RPMI8226 (cell line): ENCODE results near the gene AHI1.
"Not testable (repeated sequence)": the region's sequence is repeated elsewhere in the genome, so short reads cannot be mapped to it uniquely, and the experiment has no call there.

Experiments used
- DNase-seq: peaks from one replicate; pipeline ENCODE4 v3.0.0-alpha.2; 2015

Gene AHI1

DNA sequence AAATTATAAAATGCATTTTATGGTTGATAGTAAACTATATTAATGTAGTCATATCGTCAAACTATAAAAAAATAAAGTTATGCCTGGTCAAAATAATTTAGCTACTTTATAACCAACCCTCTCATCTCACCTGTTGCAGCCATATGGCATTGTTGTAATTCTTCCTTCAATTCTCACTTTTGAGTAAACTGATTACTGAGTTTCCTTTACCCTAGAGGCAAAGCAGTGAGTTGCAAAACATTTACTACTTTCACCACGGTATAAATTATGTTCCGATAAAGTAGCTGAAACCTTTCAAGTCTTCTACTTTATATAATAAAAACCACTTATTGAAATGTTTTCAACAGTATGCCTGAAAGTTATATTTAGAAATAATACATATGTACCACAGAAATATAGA is 113.8 kb downstream of the AHI1 start:
- DNase-seq: no peak

- DNase-seq: no peak
These were observed 114.2 kb downstream of the AHI1 start for GRCh38 chr6:135383301-135383700.

GRCh38 chr6:135382182-135382628 is 115.3 kb downstream of the AHI1 start:
- DNase-seq: no peak

- DNase-seq: no peak
These were observed 116.7 kb downstream of the AHI1 start for GRCh38 chr6:135380793-135381192.

GRCh38 chr6:135379647-135380046 is 117.9 kb downstream of the AHI1 start:
- no peak for DNase-seq

DNA sequence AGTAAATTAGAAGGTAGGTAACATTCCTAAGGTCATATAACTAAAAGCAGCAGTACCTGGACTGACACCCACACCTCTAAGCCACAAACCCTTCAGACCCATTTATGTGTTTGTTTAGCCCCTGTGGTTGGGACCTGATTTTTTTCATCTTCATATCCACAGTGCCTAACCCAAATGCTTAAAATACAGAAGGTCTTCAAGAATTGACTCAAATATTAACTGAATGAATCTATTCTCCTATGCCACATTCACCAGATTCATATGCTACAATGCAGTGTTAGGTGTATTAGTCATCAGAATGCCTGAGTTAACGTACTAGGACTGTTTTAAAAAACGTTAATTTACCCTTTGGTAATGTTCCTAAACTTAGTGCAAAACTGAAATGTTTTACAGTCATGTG is 124.8 kb downstream of the AHI1 start:
- DNase-seq: no peak

DNA sequence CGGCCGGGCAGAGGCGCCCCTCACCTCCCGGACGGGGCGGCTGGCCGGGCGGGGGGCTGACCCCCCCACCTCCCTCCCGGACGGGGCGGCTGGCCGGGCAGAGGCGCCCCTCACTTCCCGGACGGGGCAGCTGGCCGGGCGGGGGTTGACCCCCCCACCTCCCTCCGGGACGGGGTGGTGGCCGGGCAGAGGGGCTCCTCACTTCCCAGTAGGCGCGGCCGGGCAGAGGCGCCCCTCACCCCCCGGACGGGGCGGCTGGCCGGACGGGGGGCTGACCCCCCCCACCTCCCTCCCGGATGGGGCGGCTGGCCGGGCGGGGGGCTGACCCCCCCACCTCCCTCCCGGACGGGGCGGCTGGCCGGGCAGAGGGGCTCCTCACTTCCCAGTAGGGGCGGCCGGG is 133.9 kb downstream of the AHI1 start:
- not testable (repeated sequence) for DNase-seq

DNA sequence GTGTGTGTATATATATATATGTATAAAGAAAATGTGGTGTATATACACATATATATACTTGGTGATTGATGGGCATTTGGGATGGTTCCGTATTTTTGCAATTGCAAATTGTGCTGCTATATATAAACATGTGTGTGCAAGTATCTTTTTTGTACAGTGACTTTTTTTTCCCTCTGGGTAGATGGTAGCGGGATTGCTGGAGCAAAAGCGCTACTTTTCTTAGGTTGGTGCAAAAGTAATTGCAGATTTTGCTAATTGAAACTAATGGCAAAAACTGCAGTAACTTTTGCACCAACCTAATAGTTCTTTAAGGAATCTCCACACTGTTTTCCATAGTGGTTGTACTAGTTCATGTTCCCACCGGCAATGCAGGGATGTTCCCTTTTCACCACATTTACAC is 135.4 kb downstream of the AHI1 start:
- DNase-seq: no peak

GRCh38 chr6:135360222-135360621 is 137.3 kb downstream of the AHI1 start:
- no peak for DNase-seq

GRCh38 chr6:135358985-135359384 is 138.6 kb downstream of the AHI1 start:
- no peak for DNase-seq

GRCh38 chr6:135358251-135358821 is 139.2 kb downstream of the AHI1 start:
- DNase-seq: no peak

DNA sequence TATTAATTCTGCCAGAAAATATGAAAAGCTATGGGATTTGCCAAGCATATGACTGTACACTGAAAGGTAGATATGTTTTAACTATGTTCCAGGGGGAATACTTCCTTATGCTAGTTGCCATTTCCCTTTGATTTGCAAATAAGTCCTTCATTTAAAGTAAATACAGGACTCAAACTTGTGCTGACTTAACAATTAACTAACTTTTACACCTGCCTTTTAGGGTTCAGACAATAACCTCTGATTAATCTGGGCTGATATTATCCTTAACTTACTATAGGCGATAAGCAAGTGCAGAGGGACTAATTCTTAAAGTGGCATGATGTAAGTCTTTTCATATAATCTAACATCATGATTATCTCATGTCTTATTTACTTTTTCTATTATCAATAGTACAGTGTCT is 143.1 kb downstream of the AHI1 start:
- DNase-seq: no peak

DNA sequence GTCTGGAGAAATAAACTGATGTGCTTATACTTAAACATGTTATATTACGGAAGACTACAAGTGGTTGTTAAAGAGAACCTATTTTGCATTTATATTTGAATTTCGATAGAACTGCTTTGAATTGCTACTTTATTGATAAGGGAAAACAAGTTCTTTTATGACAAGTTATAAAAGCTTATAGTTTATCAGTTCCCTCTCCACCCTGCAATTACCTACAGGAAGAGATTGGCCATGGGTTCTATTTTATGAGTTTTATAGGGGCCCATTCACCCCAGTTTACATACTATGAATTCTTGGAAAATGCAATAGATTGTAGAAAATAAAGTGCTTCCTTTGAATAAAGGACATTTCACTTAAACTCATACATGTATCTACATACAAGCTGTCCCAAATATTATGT is 144.4 kb downstream of the AHI1 start:
- DNase-seq: no peak

DNA sequence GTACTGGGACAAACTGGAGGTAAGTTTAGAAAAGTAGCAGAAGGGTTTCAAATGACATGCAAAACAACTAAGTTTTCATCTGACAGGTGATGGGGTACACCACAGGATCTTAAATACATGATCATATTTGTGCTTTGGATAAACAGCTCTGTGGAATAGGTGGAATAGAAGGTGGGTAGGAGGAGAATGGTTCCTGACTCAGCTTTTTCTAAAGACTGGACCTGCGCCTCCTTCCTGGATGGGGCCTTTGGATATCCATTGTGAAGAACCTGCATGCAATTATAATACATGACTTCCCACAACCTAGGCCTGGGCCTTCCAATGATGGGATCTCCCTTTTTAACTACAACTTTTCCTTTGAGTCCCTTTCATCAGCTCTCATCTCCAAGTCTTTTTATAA is 145.9 kb downstream of the AHI1 start:
- DNase-seq: no peak

DNA sequence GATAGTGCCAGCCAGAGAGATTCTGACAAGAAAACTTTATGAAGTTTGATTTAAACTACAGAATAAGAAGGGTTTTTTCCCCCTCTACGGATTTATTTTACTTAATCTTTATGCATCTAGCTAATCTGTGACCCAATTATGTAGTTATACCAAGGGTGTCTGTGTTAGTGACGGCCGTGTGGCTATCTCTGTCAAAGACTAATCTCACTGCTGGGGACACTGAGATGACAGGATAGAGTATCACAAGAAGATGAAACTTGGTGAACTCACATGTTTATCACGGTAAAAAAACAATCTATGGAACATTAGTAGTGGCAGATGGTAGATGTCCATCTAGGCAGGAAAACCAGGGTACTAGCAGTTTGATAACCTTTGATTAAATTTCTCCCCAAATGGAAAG is 149.7 kb downstream of the AHI1 start:
- no peak for DNase-seq

DNA sequence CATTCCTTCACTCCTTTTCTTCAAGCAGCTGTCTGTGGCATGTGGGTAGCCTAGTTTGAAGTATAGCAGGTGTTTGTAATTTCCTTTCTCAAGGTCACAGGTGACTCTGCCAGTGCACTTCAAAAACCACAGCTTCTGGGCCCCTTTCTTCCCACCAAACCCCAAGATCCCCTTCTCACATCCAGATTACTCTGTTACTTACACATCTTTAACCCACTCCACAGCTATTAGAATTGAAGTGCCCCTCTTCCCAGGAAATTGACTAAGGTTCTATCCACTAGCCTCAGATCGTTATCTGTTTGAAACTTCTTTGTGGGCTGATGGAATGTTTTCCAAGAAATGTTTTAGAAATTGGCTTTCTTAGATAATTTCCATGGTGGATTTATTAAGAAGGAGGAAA is 150.8 kb downstream of the AHI1 start:
- DNase-seq: no peak

DNA sequence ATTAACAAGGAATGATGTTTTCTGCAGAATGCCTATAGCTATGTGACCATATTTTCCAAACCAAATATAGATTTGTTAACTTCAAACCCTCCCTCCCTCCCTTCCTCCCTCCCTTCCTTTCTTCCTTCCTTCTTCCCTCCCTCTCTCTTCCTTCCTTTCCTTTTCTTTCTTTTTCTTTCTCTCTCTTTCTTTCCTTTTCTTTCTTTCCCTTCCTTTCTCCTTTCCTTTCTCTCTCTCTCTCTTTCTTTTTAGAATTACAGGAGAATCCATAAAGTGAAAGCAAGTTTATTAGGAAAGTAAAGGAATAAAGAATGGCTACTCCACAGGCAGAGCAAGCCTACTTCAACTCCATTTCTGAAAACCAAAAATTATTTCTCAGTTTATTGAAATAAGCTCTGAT is 153.0 kb downstream of the AHI1 start:
- no peak for DNase-seq

- not testable (repeated sequence) for DNase-seq
These were observed 157.6 kb downstream of the AHI1 start for GRCh38 chr6:135339920-135340319.

DNA sequence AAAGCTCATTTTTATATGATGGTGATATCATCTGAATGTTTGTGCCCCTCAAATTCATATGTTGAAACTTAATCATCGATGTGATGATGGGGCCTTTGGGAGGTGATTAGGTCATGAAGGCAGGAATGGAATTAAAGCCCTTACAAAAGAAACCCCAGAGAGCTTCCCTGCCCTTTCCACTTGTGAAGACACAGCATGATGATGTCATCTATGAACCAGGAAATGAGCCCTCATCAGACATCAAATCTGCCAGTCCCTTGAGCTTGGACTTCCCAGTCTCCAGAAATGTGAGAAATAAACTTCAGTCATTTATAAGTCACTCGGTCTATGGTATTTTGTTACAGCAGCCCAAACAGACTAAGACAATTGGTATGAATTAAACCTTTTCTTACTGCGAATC is 163.4 kb downstream of the AHI1 start:
- no peak for DNase-seq

GRCh38 chr6:135331002-135331401 is 166.5 kb downstream of the AHI1 start:
- DNase-seq: no peak

DNA sequence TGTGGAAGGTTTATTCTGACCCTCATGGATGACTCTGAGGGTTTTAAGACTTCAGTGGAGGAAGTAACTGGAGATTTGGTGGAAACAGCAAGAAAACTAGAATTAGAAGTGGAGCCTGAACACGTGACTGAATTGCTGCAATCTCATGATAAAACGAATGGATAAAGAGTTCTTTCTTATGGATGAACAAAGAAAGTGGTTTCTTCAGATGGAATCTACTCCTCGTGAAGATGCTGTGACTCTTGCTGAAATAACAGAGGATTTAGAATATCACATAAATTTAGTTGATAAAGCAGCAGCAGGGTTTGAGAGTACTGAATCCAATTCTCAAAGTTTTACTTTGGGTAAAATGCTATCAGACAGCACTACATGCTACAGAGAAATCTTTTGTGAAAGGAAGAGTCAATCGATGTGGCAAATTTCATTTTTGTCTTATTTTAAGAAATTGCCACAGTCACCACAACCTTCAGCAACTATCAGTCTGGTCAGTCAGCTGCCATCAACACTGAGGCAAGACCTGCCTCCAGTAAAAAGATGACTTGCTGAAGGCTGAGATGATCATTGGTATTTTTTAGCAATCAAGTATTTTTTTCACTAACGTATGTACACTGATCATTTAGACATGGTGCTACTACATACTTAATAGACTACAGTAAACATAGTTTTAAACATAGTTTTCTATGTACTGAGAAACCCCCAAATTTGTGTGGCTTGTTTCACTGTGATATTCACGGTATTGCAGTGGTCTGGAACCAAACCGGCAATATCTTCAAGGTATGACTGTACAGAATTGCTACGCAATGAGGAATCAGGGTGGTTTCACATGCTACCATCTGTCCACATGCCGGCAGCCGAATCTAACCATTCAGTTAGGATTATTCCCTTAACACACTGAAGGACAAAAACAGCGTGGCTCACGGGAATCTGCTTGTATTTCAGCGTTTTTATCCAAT is 167.4 kb downstream of the AHI1 start:
- DNase-seq: no peak

- DNase-seq: no peak
These were observed 169.4 kb downstream of the AHI1 start for GRCh38 chr6:135328136-135328535.

- DNase-seq: no peak
These were observed 171.7 kb downstream of the AHI1 start for GRCh38 chr6:135325624-135326424.

DNA sequence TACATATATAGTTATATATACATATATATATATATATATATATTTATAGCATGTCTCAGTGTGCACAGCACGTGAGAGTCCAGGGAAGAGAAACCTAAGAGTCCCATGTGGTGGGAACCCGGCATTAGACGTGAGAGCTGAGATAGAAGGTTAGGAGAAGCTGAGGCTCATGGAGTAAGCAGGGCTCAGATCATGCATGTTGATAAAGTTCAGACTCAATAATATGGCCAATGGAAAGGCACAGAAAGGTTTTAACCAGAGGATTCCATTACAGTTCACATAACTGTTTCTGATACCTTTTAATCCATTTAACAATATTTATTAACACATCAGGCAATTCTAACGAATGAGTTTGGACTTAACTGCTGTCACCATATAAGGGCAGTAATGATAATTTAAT is 173.0 kb downstream of the AHI1 start:
- DNase-seq: no peak
